HG03039 (cell line): ENCODE results near the gene TTC33.
"Not testable (repeated sequence)": the region's sequence is repeated elsewhere in the genome, so short reads cannot be mapped to it uniquely, and the experiment has no call there.

ENCODE experiments used
- ATAC-seq: cut with Tn5 transposase; IDR thresholded peaks from one replicate; pipeline ENCODE4 v1.9.1; 2021; ENCODE audit warnings: mild to moderate bottlenecking, moderate library complexity; ENCODE audit not compliant: unreplicated experiment

TTC33 gene

GRCh38 chr5:40656091-40656490, 99.7 kb downstream of the TTC33 start:
- ATAC-seq = not testable (repeated sequence)

- no peak for ATAC-seq
Observed at GRCh38 chr5:40655138-40655537, 100.6 kb downstream of the TTC33 start.

GRCh38 chr5:40654377-40654991, 101.3 kb downstream of the TTC33 start:
- ATAC-seq = no peak

- ATAC-seq = no peak
Observed at GRCh38 chr5:40653221-40654022, 102.3 kb downstream of the TTC33 start.

GRCh38 chr5:40652441-40653220, 103.1 kb downstream of the TTC33 start:
- ATAC-seq = no peak

GRCh38 chr5:40651201-40651600, 104.6 kb downstream of the TTC33 start:
- no peak for ATAC-seq

- no peak for ATAC-seq
Observed at GRCh38 chr5:40649463-40650030, 106.2 kb downstream of the TTC33 start.

GRCh38 chr5:40648150-40648549, 107.6 kb downstream of the TTC33 start:
- no peak for ATAC-seq

- ATAC-seq = no peak
Observed at GRCh38 chr5:40646266-40646665, 109.5 kb downstream of the TTC33 start.

- ATAC-seq = not testable (repeated sequence)
Observed at GRCh38 chr5:40639531-40639930, 116.2 kb downstream of the TTC33 start.

- no peak for ATAC-seq
Observed at GRCh38 chr5:40634593-40634992, 121.2 kb downstream of the TTC33 start.

GRCh38 chr5:40634154-40634553, 121.6 kb downstream of the TTC33 start:
- no peak for ATAC-seq

- no peak for ATAC-seq
Observed at GRCh38 chr5:40631236-40631635, 124.5 kb downstream of the TTC33 start.

GRCh38 chr5:40630126-40630525, 125.6 kb downstream of the TTC33 start:
- ATAC-seq = no peak

GRCh38 chr5:40628407-40628806, 127.4 kb downstream of the TTC33 start:
- no peak for ATAC-seq

- no peak for ATAC-seq
Observed at GRCh38 chr5:40627706-40628105, 128.1 kb downstream of the TTC33 start.

- ATAC-seq = no peak
Observed at GRCh38 chr5:40626801-40627200, 129.0 kb downstream of the TTC33 start.

- no peak for ATAC-seq
Observed at GRCh38 chr5:40623480-40624420, 132.0 kb downstream of the TTC33 start.

GRCh38 chr5:40622463-40623252, 133.1 kb downstream of the TTC33 start:
- ATAC-seq = no peak
